Heart left ventricle (tissue), 13 donors: ENCODE measurements around the gene TFDP1.

Experiments used
- POLR2A ChIP-seq, 2 donors: fragments of 450-650 bp; IDR thresholded peaks; one replicate each; pipeline ENCODE4 v1.6.1; 2017; ENCODE audit warnings: antibody characterized with exemption in 2 of 2, mild to moderate bottlenecking in 2 of 2, moderate library complexity in 2 of 2
- TF ChIP-seq, protein P1 (sequence below), 12 donors: fragments of 200-600 bp; sonication (generic) in 4 of 12; IDR thresholded peaks; one replicate each; pipeline versions ENCODE4 v1.5.0 to v1.8.0; 2018 to 2022; ENCODE audit warnings: antibody characterized with exemption in 12 of 12, mild to moderate bottlenecking in 5 of 12
- donor health status: ischemic (EF 13 %, LVEDD 7.1; RV severe dilation, severe dysfunction).
- donor health status: DM: no; HTN: yes; CAD: no.
- donor health status: DM: no; HTN: no; CAD: no.
- donor health status: ischemic (EF 25% LVEDD 6.9; RV normal size, moderate dysfunction).
- donor health status: ischemic (EF 25% LVEDD 5.7; RV mildly dilated, moderate dysfunction).
- donor health status: ischemic (EF 35%, LVEDD 5.7; RV mildly dilated, moderate dysfunction).
- donor health status: nonischemic (EF 11% LVEDD 7.7; RV severe dilation, severe dysfunction).
- donor health status: DM: yes; HTN: yes; CAD: no.
- donor health status: PGD.
- donor health status: ischemic (EF 29% LVEDD 5.4; RV normal size, mild dysfunction).
- donor health status: nonischemic (EF 23%, LVEDD 6.1; RV moderate dilation, normal function).

DNA sequence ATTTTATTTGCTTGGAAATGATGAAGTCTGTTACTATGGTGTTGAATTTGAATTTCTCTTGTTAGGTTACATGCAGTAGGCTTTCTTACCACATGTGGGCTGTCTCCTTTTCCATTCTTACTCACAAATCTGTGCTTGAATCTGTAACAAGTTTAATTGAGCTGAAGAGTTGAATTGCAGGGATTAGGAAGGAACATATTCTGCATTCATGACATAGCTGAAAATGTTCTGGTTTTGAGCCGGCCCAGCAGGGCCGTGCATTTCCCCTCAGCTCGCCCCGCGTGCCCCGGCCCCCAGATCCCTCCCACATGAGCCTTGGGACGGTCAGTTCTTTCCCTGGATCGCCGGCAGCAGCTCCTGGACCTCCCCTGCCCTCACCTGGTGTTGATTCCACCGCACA is 28.1 kb downstream of the TFDP1 start:
- TF ChIP-seq, protein P1, sequence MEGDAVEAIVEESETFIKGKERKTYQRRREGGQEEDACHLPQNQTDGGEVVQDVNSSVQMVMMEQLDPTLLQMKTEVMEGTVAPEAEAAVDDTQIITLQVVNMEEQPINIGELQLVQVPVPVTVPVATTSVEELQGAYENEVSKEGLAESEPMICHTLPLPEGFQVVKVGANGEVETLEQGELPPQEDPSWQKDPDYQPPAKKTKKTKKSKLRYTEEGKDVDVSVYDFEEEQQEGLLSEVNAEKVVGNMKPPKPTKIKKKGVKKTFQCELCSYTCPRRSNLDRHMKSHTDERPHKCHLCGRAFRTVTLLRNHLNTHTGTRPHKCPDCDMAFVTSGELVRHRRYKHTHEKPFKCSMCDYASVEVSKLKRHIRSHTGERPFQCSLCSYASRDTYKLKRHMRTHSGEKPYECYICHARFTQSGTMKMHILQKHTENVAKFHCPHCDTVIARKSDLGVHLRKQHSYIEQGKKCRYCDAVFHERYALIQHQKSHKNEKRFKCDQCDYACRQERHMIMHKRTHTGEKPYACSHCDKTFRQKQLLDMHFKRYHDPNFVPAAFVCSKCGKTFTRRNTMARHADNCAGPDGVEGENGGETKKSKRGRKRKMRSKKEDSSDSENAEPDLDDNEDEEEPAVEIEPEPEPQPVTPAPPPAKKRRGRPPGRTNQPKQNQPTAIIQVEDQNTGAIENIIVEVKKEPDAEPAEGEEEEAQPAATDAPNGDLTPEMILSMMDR (IDR thresholded peaks at IDR 0.05): no peak
- no peak for TF ChIP-seq POLR2A (IDR thresholded peaks at IDR 0.05)
